Adipocyte (in vitro differentiated cells): ENCODE results near the gene TPX2.

Experiments used
- DNase-seq: peaks from one replicate; pipeline ENCODE4 v3.0.0-alpha.2; 2015; ENCODE audit warnings: low read depth
- H3K27me3 ChIP-seq: replicated peaks from 2 replicates; pipeline ENCODE4 v1.7.0; 2013; ENCODE audit warnings: mild to moderate bottlenecking, low read length, moderate library complexity; ENCODE audit not compliant: control insufficient read depth, insufficient read depth
- H3K36me3 ChIP-seq: 2 replicates; pipeline ENCODE4 v1.7.0; 2013; ENCODE audit warnings: low read length, mild to moderate bottlenecking, moderate library complexity; ENCODE audit not compliant: control insufficient read depth, insufficient read depth, severe bottlenecking
- H3K4me1 ChIP-seq: 2 replicates; pipeline ENCODE4 v1.7.0; 2013; ENCODE audit warnings: mild to moderate bottlenecking, low read length, moderate library complexity; ENCODE audit not compliant: control insufficient read depth, insufficient read depth
- H3K4me3 ChIP-seq: 2 replicates; pipeline ENCODE4 v1.7.0; 2013; ENCODE audit warnings: mild to moderate bottlenecking, low read length, moderate library complexity
- H3K9ac ChIP-seq: 2 replicates; pipeline ENCODE4 v1.7.0; 2013; ENCODE audit warnings: mild to moderate bottlenecking, low read length, moderate library complexity
- H3K9me3 ChIP-seq: 2 replicates; pipeline ENCODE4 v1.7.0; 2013; ENCODE audit warnings: mild to moderate bottlenecking, low read length, moderate library complexity; ENCODE audit not compliant: control insufficient read depth

Gene TPX2

DNA sequence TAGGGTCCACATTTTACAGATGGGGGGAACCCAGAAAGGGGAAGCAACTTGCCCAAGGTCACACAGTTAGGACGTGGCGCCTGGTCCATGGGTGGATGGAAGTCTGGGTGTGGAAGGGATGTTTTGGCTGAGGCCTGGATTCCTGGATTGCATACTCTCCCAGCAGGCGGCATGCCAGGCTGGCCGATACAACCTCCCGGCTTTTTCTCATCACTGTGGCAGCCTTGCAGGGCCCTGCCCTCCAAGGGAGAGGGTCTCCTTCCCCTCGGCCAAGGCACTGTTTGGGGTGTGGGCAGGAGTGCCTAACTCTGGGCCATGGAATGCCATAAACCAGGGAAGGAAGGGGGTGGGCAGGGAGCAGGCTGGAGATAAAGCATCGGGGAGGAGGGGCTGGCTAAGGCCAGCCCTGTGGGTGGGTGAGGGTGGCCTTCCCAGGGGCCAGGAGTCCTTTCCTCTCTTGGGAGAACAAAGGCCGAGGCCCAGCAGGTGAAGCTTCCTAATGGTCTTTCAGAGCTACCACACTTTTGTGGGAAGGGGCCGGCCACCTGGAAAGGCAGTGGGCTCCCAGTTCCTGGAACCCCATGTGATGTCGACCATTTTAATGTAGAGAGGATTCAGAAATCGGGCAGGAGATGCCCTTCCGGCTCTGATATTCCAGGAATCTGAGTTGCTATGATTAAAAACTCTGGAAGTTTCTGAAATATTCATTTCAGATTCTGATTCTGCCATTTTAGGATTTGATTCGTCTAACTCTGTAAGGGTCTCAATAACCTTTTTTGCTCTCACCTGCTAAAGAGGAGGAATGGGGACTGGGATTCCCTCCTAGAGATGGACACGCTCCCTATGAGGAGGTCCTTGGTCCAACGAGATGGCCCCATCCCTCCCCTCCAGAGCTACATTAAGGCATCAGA is 102.1 kb downstream of the TPX2 start:
- Histone ChIP-seq H3K9me3 (no peaks in the 10 kb centered on the region), H3K4me1 (peaks cover 38% of the 10 kb centered on the region), H3K27me3 (peaks cover 20% of the 10 kb centered on the region), H3K4me3 (no peak overlapping the region), H3K9ac (no peak overlapping the region), H3K36me3 (no peaks in the 10 kb centered on the region)
- no peak for DNase-seq

DNA sequence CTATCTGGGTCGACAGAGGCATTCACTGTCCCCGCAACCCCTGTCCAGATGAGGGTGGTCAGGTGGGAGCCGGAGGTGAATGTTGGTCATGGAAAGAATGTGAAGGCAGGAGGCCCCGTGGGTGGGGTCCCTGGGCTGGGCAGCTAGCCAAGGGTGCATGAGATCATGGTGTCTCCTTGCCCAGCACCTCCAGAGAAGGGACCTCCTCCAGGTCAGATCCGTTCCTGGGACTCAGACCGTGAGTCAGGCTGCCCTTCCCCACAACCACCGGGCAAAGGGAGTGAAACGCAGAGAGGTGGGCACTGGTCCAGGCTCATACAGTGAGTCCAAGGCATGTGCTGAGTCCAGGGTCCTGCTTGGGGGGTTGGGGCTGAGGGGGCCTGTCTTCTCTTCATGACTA is 102.8 kb downstream of the TPX2 start:
- Histone ChIP-seq H3K9me3 (no peaks in the 10 kb centered on the region), H3K27me3 (peaks cover 27% of the 10 kb centered on the region), H3K9ac (no peak overlapping the region), H3K4me1 (peaks cover 30% of the 10 kb centered on the region), H3K4me3 (no peak overlapping the region), H3K36me3 (no peaks in the 10 kb centered on the region)
- peak; percentile 42 for DNase-seq

DNA sequence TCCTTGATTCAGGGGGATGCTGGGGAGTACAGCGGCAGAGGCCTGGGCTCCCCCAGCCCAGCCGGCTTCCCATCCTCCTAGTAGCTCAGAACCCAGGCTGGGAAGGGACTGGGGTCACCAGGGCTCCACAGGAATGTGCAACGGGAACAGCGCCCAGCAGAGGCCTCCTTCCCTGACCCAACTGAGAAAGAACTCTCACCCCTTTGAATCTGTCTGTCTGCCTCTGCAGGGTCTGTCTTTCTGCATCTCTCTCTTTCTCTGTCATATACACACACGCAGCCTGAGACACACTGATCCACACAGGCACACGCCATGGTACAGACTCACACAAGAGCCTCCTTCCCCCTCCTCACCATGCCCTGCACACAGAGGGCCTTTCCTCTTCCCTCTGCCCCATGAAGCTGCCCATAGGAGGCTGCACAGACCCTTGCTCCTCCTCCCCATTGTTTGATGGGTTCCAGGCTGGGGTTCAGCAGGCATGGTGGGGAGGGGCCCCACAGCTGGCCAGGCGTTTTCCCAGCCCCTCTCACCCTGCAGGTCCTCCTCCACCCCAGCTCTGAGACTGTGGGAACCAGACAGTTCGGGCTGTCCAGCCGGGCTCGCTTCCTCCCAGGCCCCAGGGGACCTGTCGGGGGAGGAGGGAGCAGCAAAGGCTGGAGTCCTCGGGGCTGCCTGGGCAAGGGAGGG is 103.5 kb downstream of the TPX2 start:
- Histone ChIP-seq H3K9me3 (no peaks in the 10 kb centered on the region), H3K4me1 (peaks cover 23% of the 10 kb centered on the region), H3K27me3 (peaks cover 34% of the 10 kb centered on the region), H3K36me3 (no peaks in the 10 kb centered on the region), H3K9ac (no peak overlapping the region), H3K4me3 (no peak overlapping the region)
- peak; percentile 40 for DNase-seq

DNA sequence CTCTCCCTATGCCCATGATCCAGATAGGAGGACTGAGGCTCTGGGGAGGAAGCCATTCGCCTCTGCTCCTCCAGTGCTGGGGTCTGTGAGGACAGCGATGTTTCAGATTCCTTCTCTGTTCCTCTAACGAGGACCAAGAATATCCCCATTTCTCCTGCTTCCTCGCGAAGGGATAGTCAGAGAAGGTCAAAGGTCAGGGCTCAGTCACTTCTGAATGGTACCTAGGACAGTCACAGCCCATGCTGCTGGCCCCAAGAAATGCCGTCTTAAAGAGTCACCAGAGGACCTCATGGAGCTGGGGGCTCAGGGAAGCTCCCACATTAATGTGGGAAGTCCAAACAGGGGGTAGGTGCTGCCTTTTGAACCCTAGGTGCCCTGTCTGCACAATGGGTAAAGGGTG is 104.2 kb downstream of the TPX2 start:
- peaks cover 36% of the 10 kb centered on the region for H3K27me3 ChIP-seq
- no peaks in the 10 kb centered on the region for H3K9me3 ChIP-seq
- no peak for DNase-seq
- no peaks in the 10 kb centered on the region for H3K36me3 ChIP-seq
- H3K9ac ChIP-seq, result no peak overlapping the region
- H3K4me1 ChIP-seq, result peaks cover 20% of the 10 kb centered on the region
- no peak overlapping the region for H3K4me3 ChIP-seq

DNA sequence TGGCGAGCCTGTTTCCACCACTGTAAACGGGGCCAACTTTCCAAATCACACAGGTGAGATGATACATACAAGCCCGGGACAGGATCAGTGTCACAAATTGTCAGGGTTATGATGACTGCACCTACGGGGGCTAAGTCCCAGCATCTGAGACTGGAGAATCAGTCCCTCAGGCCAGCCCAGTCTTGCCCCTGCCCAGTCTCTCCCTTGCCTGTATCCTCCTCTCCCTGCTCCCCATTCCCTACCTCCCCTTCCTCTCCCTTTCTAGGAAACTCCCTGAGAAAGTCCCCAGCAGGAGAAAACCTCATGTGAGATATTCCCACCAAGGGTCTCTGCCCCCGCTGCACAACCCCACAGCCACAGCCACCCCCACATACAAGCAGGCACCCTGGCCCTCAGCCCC is 104.8 kb downstream of the TPX2 start:
- Histone ChIP-seq H3K9me3 (no peaks in the 10 kb centered on the region), H3K36me3 (no peaks in the 10 kb centered on the region), H3K27me3 (peaks cover 41% of the 10 kb centered on the region), H3K4me1 (peaks cover 17% of the 10 kb centered on the region), H3K4me3 (no peak overlapping the region), H3K9ac (no peak overlapping the region)
- DNase-seq, result no peak

DNA sequence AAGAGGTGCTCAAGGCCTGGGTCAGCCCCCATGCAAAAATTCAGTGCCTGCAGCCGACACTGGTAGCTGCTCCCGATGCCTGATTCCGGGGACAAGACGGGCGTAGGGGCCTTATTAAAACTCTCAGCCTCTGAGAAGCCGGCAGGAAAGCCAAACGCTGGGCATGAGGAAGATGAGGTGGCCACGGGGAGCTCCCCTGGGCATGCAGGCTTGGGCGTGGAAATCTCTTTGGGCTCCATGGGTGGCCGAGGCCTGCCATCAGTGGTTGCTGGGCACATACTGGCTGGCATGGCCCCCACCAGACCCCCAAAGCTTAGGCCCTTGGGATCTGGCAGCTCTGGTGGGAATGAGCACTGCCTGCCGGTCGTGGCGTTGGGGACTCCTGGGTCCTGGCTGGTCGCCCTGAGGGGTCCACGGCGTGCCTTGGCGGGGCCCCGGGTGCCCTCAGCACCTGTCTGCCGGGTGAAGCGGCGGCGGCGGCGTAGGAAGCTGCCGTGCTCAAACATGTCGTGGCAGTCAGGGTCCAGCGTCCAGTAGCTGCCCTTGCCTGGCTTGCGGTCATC is 105.7 kb downstream of the TPX2 start:
- H3K9me3 ChIP-seq, result no peaks in the 10 kb centered on the region
- no peak for DNase-seq
- peaks cover 17% of the 10 kb centered on the region for H3K4me1 ChIP-seq
- no peak overlapping the region for H3K9ac ChIP-seq
- H3K27me3 ChIP-seq, result peaks cover 51% of the 10 kb centered on the region
- H3K36me3 ChIP-seq, result no peaks in the 10 kb centered on the region
- no peak overlapping the region for H3K4me3 ChIP-seq

DNA sequence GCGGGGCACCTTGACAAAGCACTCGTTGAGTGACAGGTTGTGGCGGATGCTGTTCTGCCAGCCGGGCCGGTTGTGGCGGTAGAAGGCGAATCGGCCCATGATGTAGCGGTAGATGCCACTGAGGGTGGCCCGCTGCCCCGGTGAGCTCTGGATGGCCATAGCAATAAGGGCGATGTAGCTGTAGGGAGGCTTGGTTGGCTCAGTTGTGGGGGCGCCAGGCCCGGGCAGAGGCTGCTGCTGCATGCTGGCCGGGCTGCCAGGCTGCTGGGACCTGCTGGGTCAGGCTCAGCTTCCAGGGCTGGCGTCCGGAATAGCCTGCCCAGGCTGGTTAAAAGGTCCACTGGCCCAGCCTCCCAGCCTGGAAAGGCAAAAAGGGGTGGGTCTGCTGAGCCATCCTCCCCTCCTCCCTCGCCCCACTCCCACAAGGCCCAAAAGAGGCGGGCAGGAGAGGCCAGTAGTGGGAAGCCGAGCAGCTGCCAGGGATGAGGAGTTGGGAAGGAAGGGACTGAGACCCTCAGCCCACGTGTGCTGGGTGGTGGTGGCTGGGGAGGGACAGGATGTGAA is 106.3 kb downstream of the TPX2 start, which contains the start of gene FOXS1:
Gene FOXS1, minus strand, starts transcription at position 305 of the 564 bp plus-strand sequence. Its CDS starts 62 bp downstream, at position 243.
- peaks cover 17% of the 10 kb centered on the region for H3K4me1 ChIP-seq
- peaks cover 56% of the 10 kb centered on the region for H3K27me3 ChIP-seq
- no peaks in the 10 kb centered on the region for H3K36me3 ChIP-seq
- H3K4me3 ChIP-seq, result no peak within 1 kb of the TSS
- DNase-seq, result no peak
- H3K9ac ChIP-seq, result no peak within 1 kb of the TSS
- no peaks in the 10 kb centered on the region for H3K9me3 ChIP-seq

DNA sequence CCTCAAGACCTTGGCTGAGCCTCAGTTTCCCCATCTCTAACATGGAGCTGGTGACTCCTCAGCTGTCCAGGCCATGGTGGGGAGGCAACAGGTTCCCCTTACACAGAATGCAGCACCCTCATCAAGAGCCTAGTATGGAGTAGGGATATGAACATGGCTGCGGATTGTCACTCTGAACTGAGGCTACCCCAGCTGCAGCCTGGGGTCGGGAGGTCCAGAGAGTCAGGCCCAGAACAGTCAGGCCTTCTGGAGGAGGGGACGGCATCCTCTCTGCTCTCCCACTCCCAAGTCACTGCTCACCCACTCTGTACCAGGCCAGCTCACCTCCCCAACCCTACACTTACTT is 107.7 kb downstream of the TPX2 start:
- no peaks in the 10 kb centered on the region for H3K9me3 ChIP-seq
- H3K9ac ChIP-seq, result no peak overlapping the region

DNA sequence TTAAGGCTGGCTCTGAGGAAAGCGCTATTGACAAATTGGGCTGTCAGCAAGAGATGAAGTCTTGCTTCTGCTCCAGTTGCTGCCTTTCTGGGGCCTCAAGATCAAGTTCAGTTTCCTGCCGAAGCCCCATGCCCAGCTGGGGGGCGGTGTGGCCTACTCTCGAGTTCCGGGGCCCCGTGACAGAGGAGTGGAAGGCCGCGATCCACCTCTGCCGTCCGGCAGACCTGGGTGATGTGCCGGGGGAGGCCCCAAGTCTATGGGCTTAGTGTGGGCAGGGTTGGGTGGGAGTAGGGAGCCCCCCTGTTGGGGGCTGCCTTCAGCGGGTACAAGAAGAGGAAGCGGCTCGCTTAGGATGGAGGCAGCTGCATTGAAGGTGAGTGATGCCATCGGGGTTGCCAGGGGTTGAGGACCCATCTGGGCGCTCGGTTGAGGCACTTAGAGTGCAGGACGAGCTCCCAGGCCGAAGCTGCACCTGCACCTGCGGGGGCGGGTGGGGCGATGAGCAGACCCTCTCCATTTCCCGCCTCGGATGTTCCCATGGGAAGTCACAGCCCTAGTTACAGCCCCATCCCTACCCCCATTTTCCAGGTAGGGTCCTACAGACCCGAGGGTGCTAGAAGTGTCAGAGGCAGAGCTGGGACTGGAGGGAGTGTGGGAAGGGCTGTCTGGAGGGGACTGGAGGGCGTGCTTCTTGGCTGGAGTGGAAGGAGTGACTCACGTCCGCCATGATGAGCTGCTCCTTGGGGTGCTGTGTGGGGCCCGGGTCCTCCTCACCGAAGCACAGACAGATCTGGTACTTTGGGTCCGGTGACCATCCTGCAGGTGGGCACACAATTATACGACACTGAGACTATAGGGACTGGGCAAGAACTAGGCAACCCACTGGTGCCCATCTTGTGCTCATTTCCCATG is 109.3 kb downstream of the TPX2 start:
- Histone ChIP-seq H3K36me3 (no peaks in the 10 kb centered on the region), H3K9me3 (no peaks in the 10 kb centered on the region), H3K4me3 (no peak overlapping the region), H3K9ac (no peak overlapping the region), H3K27me3 (peaks cover 70% of the 10 kb centered on the region), H3K4me1 (peaks cover under 1% of the 10 kb centered on the region)
- no peak for DNase-seq

More for the DNA sequence above, 107.7 kb downstream of the TPX2 start:
- Histone ChIP-seq H3K4me3 (no peak overlapping the region), H3K27me3 (peaks cover 70% of the 10 kb centered on the region), H3K4me1 (peaks cover 16% of the 10 kb centered on the region), H3K36me3 (no peaks in the 10 kb centered on the region)
- DNase-seq, result no peak

DNA sequence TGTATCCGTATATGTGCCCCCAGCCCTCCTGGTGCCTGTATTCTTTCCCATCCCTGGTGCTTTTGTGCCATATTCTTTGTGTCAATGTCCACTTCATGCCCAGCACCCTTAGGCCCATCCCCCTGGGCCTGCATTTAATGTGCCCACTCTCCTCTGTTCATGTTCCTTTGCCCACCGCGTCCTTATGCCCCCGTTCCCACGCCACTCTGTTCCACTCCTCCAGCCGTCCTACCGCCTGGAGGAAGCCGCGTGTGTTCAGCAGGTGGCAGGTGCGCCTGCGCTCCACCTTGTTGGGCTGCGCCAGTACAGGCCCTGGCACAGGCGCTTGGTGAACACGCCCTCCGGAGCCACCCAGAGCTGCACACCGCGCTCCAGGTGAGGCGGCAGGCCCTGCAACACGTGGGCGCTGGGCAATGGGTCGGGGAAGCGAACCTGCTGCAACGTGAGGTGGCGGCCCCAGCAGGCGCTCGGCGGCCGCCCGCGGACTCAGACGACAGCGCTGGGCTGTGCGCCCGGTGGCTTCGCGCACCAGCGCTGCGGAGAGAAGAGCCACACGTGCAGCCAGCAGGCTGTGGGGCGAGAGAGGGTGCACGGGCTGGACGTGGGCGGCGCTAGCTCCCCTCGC is 110.3 kb downstream of the TPX2 start:
- H3K9ac ChIP-seq, result no peak overlapping the region
- H3K36me3 ChIP-seq, result no peaks in the 10 kb centered on the region
- no peaks in the 10 kb centered on the region for H3K4me1 ChIP-seq
- no peak overlapping the region for H3K4me3 ChIP-seq
- H3K9me3 ChIP-seq, result no peaks in the 10 kb centered on the region
- DNase-seq, result no peak
- H3K27me3 ChIP-seq, result peaks cover 72% of the 10 kb centered on the region
